Tibial nerve (tissue), 4 donors: Measurements from ENCODE around the gene RPL36.

Source experiments
- EP300 ChIP-seq, 2 donors: sonication (generic); formaldehyde crosslinking; IDR thresholded peaks; one replicate each; pipeline ENCODE4 v1.6.1; 2017; ENCODE audit warnings: antibody characterized with exemption in 2 of 2, mild to moderate bottlenecking in 1 of 2
- POLR2A ChIP-seq, 2 donors: fragments of 450-650 bp; IDR thresholded peaks; one replicate each; pipeline ENCODE4 v1.6.1; 2017; ENCODE audit warnings: antibody characterized with exemption in 2 of 2, mild to moderate bottlenecking in 2 of 2, moderate library complexity in 2 of 2
- TF ChIP-seq, protein P1 (sequence below), 5 experiments: fragments of 200-600 bp in 3 of 5; fragments of 450-650 bp in 2 of 5; sonication (generic) in 3 of 5; IDR thresholded peaks; one replicate each; pipeline ENCODE4 v1.5.1; 2016 to 2019; ENCODE audit warnings: antibody characterized with exemption in 5 of 5, mild to moderate bottlenecking in 3 of 5, moderate library complexity in 2 of 5

DNA sequence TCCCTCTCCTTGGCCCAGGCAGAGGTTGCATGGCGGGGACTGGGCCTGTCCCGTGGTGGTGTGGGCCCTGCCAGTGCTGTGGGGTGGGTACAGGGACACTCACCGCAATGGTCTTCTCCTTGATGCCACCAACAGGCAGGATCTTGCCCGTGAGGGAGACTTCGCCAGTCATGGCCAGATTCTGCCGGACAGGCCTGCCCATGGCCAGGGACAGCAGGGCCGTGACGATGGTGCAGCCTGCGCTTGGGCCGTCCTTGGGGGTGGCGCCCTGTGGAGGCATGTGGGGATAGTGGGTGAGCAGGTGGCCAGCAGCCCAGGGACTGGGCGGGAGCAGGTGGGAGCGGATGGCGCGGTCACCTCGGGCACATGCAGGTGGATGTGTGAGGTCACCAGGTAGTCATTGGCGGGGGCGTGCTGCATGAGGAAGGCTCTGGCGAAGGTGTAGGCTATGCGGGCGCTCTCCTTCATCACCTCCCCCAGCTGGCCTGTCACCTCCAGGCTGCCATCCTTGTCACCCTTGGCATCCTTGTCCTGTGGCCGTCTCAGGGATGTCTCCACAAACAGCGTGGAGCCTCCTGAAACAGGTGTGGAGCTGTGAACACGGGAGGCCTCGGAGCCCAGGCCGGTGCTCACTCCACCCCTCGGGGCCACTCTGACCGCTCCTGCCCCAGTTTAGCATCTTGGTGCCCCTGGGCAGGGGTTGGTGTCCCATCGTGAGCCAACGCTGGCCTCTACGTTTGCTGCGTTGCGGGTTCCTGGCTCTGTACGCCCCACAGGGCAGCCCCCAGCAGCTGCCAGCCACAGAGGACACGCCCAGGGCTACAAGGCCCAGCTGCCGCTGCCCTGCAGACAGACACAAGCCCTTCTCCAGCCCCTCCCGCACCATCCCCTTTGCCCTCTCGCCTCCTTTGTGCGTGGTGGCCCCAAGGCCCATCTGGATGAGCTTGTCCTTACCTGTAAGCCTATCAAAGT, 3.4 kb downstream of the RPL36 start:
- TF ChIP-seq POLR2A (IDR thresholded peaks at IDR 0.05) (no peak), EP300 (IDR thresholded peaks at IDR 0.05) (no peak)
- TF ChIP-seq, protein P1, sequence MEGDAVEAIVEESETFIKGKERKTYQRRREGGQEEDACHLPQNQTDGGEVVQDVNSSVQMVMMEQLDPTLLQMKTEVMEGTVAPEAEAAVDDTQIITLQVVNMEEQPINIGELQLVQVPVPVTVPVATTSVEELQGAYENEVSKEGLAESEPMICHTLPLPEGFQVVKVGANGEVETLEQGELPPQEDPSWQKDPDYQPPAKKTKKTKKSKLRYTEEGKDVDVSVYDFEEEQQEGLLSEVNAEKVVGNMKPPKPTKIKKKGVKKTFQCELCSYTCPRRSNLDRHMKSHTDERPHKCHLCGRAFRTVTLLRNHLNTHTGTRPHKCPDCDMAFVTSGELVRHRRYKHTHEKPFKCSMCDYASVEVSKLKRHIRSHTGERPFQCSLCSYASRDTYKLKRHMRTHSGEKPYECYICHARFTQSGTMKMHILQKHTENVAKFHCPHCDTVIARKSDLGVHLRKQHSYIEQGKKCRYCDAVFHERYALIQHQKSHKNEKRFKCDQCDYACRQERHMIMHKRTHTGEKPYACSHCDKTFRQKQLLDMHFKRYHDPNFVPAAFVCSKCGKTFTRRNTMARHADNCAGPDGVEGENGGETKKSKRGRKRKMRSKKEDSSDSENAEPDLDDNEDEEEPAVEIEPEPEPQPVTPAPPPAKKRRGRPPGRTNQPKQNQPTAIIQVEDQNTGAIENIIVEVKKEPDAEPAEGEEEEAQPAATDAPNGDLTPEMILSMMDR (IDR thresholded peaks at IDR 0.05), result no peak
